ENCODE results near the gene MAPK4.
"Not testable (repeated sequence)": the region's sequence is repeated elsewhere in the genome, so short reads cannot be mapped to it uniquely, and the experiment has no call there.

Gene MAPK4

DNA sequence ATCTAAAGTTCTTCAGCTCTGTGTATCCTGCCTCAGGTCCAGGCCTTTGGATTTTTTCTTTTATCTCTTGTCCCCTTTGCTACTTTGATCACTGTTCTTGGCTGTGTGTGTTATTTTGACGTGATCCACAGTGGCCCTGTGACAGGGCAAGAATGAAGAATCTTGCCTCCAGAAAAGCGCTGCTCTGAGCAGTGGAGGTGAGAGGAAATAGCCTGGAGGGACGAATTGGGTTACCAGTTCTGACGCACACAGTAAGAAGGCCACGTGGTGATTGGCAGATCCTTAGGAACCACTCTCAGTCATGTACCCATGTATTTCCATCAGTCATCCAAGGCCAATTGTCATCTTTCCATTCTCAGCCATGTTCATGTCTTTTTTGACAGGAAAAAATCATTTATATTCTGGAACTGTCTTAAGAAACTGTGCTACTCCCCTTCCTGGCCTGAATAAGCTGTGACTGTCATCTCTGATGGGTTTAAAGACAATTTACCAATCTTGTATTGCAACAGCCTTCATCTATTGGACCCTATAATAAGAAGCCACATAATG, 47.6 kb downstream of the MAPK4 start:
- no peak overlapping the region for H3K4me3 ChIP-seq (ENCODE audit: low read depth, low read length)
- no peaks in the 10 kb centered on the region for H3K27me3 ChIP-seq (ENCODE audit: control insufficient read depth, insufficient read depth, low read length)
- no peak overlapping the region for H3K9ac ChIP-seq (ENCODE audit: low read depth, low read length)
- no peak overlapping the region for H3K27ac ChIP-seq (ENCODE audit: low read depth, low read length)
- H3K9me3 ChIP-seq (ENCODE audit: control insufficient read depth, insufficient read depth, low read length) = peaks cover 6% of the 10 kb centered on the region; the same call in 1 of the 2 replicates
- H3K4me1 ChIP-seq (ENCODE audit: control insufficient read depth, insufficient read depth, low read length) = no peaks in the 10 kb centered on the region
- H3K36me3 ChIP-seq (ENCODE audit: control insufficient read depth, insufficient read depth, low read length) = no peaks in the 10 kb centered on the region

- H3K9me3 ChIP-seq (ENCODE audit: control insufficient read depth, insufficient read depth, low read length) = not testable (repeated sequence)
Observed at GRCh38 chr18:50609171-50609570, 49.3 kb downstream of the MAPK4 start.

DNA sequence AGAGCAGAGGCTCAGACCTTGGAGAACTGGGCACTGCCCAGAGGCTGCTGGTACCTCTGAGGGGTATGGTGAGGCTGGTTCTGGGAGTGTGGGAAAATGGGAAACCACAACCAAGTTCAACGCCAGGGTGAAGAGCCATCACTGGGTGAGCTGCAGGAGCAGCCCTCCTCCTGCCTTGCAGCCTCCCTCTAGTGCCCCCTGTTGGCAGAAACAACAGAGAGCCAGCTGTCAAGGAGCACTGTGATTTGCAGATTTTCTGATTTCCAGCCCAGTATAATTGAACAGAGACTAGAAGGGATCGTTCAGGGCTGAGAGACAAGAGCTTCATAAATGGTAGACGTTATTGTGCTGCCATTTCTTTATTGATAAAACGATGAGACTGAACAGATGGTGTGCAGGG, 50.5 kb downstream of the MAPK4 start:
- Histone ChIP-seq H3K4me3 (ENCODE audit: low read depth, low read length) (no peak overlapping the region), H3K27ac (ENCODE audit: low read depth, low read length) (no peak overlapping the region), H3K9me3 (ENCODE audit: control insufficient read depth, insufficient read depth, low read length) (peaks cover 9% of the 10 kb centered on the region; the same call in 1 of the 2 replicates), H3K9ac (ENCODE audit: low read depth, low read length) (no peak overlapping the region), H3K36me3 (ENCODE audit: control insufficient read depth, insufficient read depth, low read length) (no peaks in the 10 kb centered on the region), H3K4me1 (ENCODE audit: control insufficient read depth, insufficient read depth, low read length) (no peaks in the 10 kb centered on the region), H3K27me3 (ENCODE audit: control insufficient read depth, insufficient read depth, low read length) (no peaks in the 10 kb centered on the region)

More at GRCh38 chr18:50609171-50609570, 49.3 kb downstream of the MAPK4 start:
- not testable (repeated sequence) for H3K4me1 ChIP-seq (ENCODE audit: control insufficient read depth, insufficient read depth, low read length); H3K9ac ChIP-seq (ENCODE audit: low read depth, low read length); H3K4me3 ChIP-seq (ENCODE audit: low read depth, low read length); H3K36me3 ChIP-seq (ENCODE audit: control insufficient read depth, insufficient read depth, low read length); H3K27me3 ChIP-seq (ENCODE audit: control insufficient read depth, insufficient read depth, low read length); H3K27ac ChIP-seq (ENCODE audit: low read depth, low read length)

- no peak overlapping the region for H3K9ac ChIP-seq (ENCODE audit: low read depth, low read length)
- no peak overlapping the region for H3K27ac ChIP-seq (ENCODE audit: low read depth, low read length)
- no peaks in the 10 kb centered on the region for H3K27me3 ChIP-seq (ENCODE audit: control insufficient read depth, insufficient read depth, low read length)
- no peaks in the 10 kb centered on the region for H3K4me1 ChIP-seq (ENCODE audit: control insufficient read depth, insufficient read depth, low read length)
- no peak overlapping the region for H3K4me3 ChIP-seq (ENCODE audit: low read depth, low read length)
- H3K36me3 ChIP-seq (ENCODE audit: control insufficient read depth, insufficient read depth, low read length) = no peaks in the 10 kb centered on the region
- peaks cover 9% of the 10 kb centered on the region; the same call in 1 of the 2 replicates for H3K9me3 ChIP-seq (ENCODE audit: control insufficient read depth, insufficient read depth, low read length)
Observed at GRCh38 chr18:50611529-50611941, 51.6 kb downstream of the MAPK4 start.

GRCh38 chr18:50614838-50615237, 55.0 kb downstream of the MAPK4 start:
- Histone ChIP-seq H3K4me3 (ENCODE audit: low read depth, low read length) (no peak overlapping the region), H3K36me3 (ENCODE audit: control insufficient read depth, insufficient read depth, low read length) (no peaks in the 10 kb centered on the region), H3K9me3 (ENCODE audit: control insufficient read depth, insufficient read depth, low read length) (peaks cover 4% of the 10 kb centered on the region; the same call in 1 of the 2 replicates), H3K4me1 (ENCODE audit: control insufficient read depth, insufficient read depth, low read length) (no peaks in the 10 kb centered on the region), H3K27ac (ENCODE audit: low read depth, low read length) (no peak overlapping the region), H3K27me3 (ENCODE audit: control insufficient read depth, insufficient read depth, low read length) (no peaks in the 10 kb centered on the region), H3K9ac (ENCODE audit: low read depth, low read length) (no peak overlapping the region)

DNA sequence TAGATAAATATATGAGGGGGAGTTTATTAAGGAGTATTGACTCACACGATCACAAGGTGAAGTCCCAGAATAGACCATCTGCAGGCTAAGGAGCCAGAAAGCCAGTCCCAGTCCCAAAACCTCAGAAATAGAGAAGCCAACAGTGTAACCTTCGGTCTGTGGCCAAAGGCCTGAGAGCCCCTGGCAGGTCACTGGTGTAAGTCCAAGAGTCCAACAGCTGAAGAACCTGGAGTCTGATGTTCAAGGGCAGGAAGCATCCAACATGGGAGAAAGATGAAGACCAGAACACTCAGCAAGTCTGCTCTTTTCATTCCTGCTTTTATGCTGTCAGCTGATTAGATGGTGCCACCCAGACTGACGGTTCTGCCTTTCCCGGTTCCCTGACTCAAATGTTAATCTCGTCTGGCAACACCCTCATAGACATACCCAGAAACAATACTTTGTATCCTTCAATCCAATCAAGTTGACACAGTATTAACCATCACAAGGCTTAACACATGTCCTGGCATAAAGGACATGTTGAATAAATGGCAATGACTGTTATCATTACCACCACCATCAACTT, 56.7 kb downstream of the MAPK4 start:
- H3K4me3 ChIP-seq (ENCODE audit: low read depth, low read length) = no peak overlapping the region
- no peaks in the 10 kb centered on the region for H3K27me3 ChIP-seq (ENCODE audit: control insufficient read depth, insufficient read depth, low read length)
- H3K27ac ChIP-seq (ENCODE audit: low read depth, low read length) = no peak overlapping the region
- H3K9ac ChIP-seq (ENCODE audit: low read depth, low read length) = no peak overlapping the region
- no peaks in the 10 kb centered on the region for H3K4me1 ChIP-seq (ENCODE audit: control insufficient read depth, insufficient read depth, low read length)
- H3K9me3 ChIP-seq (ENCODE audit: control insufficient read depth, insufficient read depth, low read length) = 0 out of 2 replicates have a peak, but pooled peaks cover 3% of the 10 kb centered on the region
- no peaks in the 10 kb centered on the region for H3K36me3 ChIP-seq (ENCODE audit: control insufficient read depth, insufficient read depth, low read length)

DNA sequence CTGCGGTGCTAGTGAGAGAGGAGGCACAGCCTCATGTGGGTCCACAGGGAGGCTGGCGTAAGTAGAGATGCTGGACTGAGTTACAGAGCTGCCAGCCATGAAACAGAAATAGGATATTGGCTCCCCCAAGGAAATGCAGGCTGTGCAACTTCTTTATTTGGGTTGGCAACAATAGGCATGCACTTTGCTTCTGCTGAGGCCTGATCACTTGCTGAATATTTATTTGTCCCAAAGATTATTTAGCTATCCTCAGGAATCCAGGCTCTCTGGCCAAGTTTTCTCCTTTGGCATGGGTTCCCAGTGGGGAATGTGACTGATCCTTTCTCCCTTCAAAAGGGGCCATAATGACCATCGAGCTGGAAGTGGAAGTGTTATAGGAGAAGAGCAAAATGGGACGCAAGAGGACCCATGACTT, 60.0 kb downstream of the MAPK4 start:
- Histone ChIP-seq H3K9ac (ENCODE audit: low read depth, low read length) (no peak overlapping the region), H3K4me1 (ENCODE audit: control insufficient read depth, insufficient read depth, low read length) (no peaks in the 10 kb centered on the region), H3K9me3 (ENCODE audit: control insufficient read depth, insufficient read depth, low read length) (no peaks in the 10 kb centered on the region), H3K27ac (ENCODE audit: low read depth, low read length) (no peak overlapping the region), H3K36me3 (ENCODE audit: control insufficient read depth, insufficient read depth, low read length) (no peaks in the 10 kb centered on the region), H3K27me3 (ENCODE audit: control insufficient read depth, insufficient read depth, low read length) (no peaks in the 10 kb centered on the region; the same call in 1 of the 2 replicates), H3K4me3 (ENCODE audit: low read depth, low read length) (no peak overlapping the region)

- H3K9me3 ChIP-seq (ENCODE audit: control insufficient read depth, insufficient read depth, low read length) = no peaks in the 10 kb centered on the region
- no peak overlapping the region for H3K9ac ChIP-seq (ENCODE audit: low read depth, low read length)
- H3K4me3 ChIP-seq (ENCODE audit: low read depth, low read length) = no peak overlapping the region
- no peaks in the 10 kb centered on the region for H3K36me3 ChIP-seq (ENCODE audit: control insufficient read depth, insufficient read depth, low read length)
- H3K27me3 ChIP-seq (ENCODE audit: control insufficient read depth, insufficient read depth, low read length) = no peaks in the 10 kb centered on the region; the same call in 1 of the 2 replicates
- H3K4me1 ChIP-seq (ENCODE audit: control insufficient read depth, insufficient read depth, low read length) = no peaks in the 10 kb centered on the region
- no peak overlapping the region for H3K27ac ChIP-seq (ENCODE audit: low read depth, low read length)
Observed at GRCh38 chr18:50620319-50620718, 60.4 kb downstream of the MAPK4 start.

GRCh38 chr18:50621366-50621765, 61.5 kb downstream of the MAPK4 start:
- H3K27me3 ChIP-seq (ENCODE audit: control insufficient read depth, insufficient read depth, low read length) = no peaks in the 10 kb centered on the region; the same call in 1 of the 2 replicates
- H3K9ac ChIP-seq (ENCODE audit: low read depth, low read length) = no peak overlapping the region
- H3K36me3 ChIP-seq (ENCODE audit: control insufficient read depth, insufficient read depth, low read length) = no peaks in the 10 kb centered on the region
- H3K4me1 ChIP-seq (ENCODE audit: control insufficient read depth, insufficient read depth, low read length) = no peaks in the 10 kb centered on the region
- H3K9me3 ChIP-seq (ENCODE audit: control insufficient read depth, insufficient read depth, low read length) = no peaks in the 10 kb centered on the region
- no peak overlapping the region for H3K4me3 ChIP-seq (ENCODE audit: low read depth, low read length)
- no peak overlapping the region for H3K27ac ChIP-seq (ENCODE audit: low read depth, low read length)

- Histone ChIP-seq H3K27me3 (ENCODE audit: control insufficient read depth, insufficient read depth, low read length) (no peaks in the 10 kb centered on the region; the same call in 1 of the 2 replicates), H3K36me3 (ENCODE audit: control insufficient read depth, insufficient read depth, low read length) (no peaks in the 10 kb centered on the region), H3K9ac (ENCODE audit: low read depth, low read length) (no peak overlapping the region), H3K9me3 (ENCODE audit: control insufficient read depth, insufficient read depth, low read length) (no peaks in the 10 kb centered on the region), H3K27ac (ENCODE audit: low read depth, low read length) (no peak overlapping the region), H3K4me3 (ENCODE audit: low read depth, low read length) (no peak overlapping the region), H3K4me1 (ENCODE audit: control insufficient read depth, insufficient read depth, low read length) (no peaks in the 10 kb centered on the region)
Observed at GRCh38 chr18:50622320-50622719, 62.4 kb downstream of the MAPK4 start.

DNA sequence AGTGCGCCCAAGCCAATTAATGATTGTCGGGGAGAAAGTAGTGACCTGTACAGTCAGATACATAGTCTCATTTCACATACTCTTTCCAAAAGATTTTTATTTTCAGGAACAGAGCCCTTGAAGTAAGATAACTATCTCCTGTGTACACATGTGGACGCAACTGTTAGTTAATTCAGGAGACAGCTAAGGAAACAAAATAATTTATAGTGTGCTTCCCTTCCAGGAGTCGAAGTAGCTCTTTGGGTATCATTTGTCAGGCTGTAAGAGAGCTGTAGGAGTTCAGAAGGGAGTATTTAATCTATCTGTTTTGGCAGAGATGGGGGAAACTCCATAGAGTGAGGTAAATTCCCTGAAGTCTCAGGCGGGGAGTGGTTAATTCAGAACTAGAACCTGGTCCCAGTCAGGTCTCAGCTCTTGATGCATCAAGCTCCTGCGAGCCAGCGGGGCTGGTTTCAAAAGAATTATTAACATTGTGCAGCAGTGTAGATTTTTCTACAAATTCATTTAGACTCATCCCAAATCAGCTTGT, 63.0 kb downstream of the MAPK4 start:
- H3K9ac ChIP-seq (ENCODE audit: low read depth, low read length) = no peak overlapping the region
- no peaks in the 10 kb centered on the region for H3K4me1 ChIP-seq (ENCODE audit: control insufficient read depth, insufficient read depth, low read length)
- no peaks in the 10 kb centered on the region; the same call in 1 of the 2 replicates for H3K27me3 ChIP-seq (ENCODE audit: control insufficient read depth, insufficient read depth, low read length)
- no peaks in the 10 kb centered on the region for H3K9me3 ChIP-seq (ENCODE audit: control insufficient read depth, insufficient read depth, low read length)
- no peaks in the 10 kb centered on the region for H3K36me3 ChIP-seq (ENCODE audit: control insufficient read depth, insufficient read depth, low read length)
- H3K27ac ChIP-seq (ENCODE audit: low read depth, low read length) = no peak overlapping the region
- no peak overlapping the region for H3K4me3 ChIP-seq (ENCODE audit: low read depth, low read length)

Data from HUES48 (cell line).